A549 (cell line): Measurements from ENCODE around the gene ARHGAP11A. TPM values are rescaled to one million over a fixed set of nuclear protein-coding genes. Genes with fewer than 3 reads are reported as not detected.

ENCODE experiments used
- ATAC-seq, 2 experiments: fragments of 200-7000 bp in 1 of 2; fragments of >200 bp in 1 of 2; cut with Nextera tagmentation in 1 of 2; cut with Tn5 transposase in 1 of 2; 3 replicates each; pipeline versions ENCODE4 v1.8.0 to v1.9.1; 2018 to 2020; ENCODE audit warnings: mild to moderate bottlenecking in 1 of 2, moderate library complexity in 1 of 2
- CTCF ChIA-PET: fragments of 300-600 bp; sonication (Branson Sonifier 250); formaldehyde crosslinking; extraction: SDS; loops from one replicate; lab custom pipeline; 2021; ENCODE audit warnings: antibody characterized with exemption, inconsistent platforms; lab: Yijun Ruan, JAX
- POLR2A ChIA-PET: fragments of 350-600 bp; formaldehyde crosslinking; extraction: SDS; loops from one replicate; lab custom pipeline; 2021; ENCODE audit warnings: antibody characterized with exemption, inconsistent platforms; lab: Yijun Ruan, JAX
- DNase-seq, 2 experiments: peaks; one replicate each; pipeline versions ENCODE4 v3.0.0 to v3.0.0-alpha.2; 2011 to 2016; ENCODE audit warnings: low read depth in 1 of 2, low spot score in 1 of 2
- FAIRE-seq: peaks from 2 replicates; lab custom pipeline; 2011; peaks lifted over from hg19 to GRCh38; lab: Jason Lieb, UNC
- H3K27ac ChIP-seq, 2 experiments: fragments of >200 bp; sonication (Bioruptor Twin); formaldehyde crosslinking; 3 replicates each; pipeline ENCODE4 v1.5.1; 2016 to 2017
- H3K4me1 ChIP-seq: fragments of >200 bp; sonication (Bioruptor Twin); formaldehyde crosslinking; 3 replicates; pipeline ENCODE4 v1.6.1; 2016
- H3K4me2 ChIP-seq: fragments of >200 bp; sonication (Bioruptor Twin); formaldehyde crosslinking; 3 replicates; pipeline ENCODE4 v1.6.1; 2016
- H3K4me3 ChIP-seq: fragments of >200 bp; sonication (Bioruptor Twin); formaldehyde crosslinking; 3 replicates; pipeline ENCODE4 v1.5.1; 2016
- H3K9me3 ChIP-seq: fragments of >200 bp; sonication (Bioruptor Twin); formaldehyde crosslinking; 3 replicates; pipeline ENCODE4 v1.6.1; 2016
- CBX2 ChIP-seq: fragments of 200-600 bp; sonication (generic); IDR thresholded peaks from 2 replicates; pipeline ENCODE4 v1.6.1; 2016; ENCODE audit warnings: low read depth, mild to moderate bottlenecking, borderline replicate concordance
- CEBPB ChIP-seq, 2 experiments: fragments of >200 bp in 1 of 2; sonication (Bioruptor Twin) in 1 of 2; formaldehyde crosslinking in 1 of 2; IDR thresholded peaks; 2 replicates each; pipeline ENCODE4 v1.6.1; 2012 to 2016
- CHD2 ChIP-seq: fragments of 150-350 bp; IDR thresholded peaks from 2 replicates; pipeline ENCODE4 v1.6.1; 2014; ENCODE audit warnings: low read length; ENCODE audit not compliant: partially characterized antibody
- ESRRA ChIP-seq: fragments of 150-350 bp; IDR thresholded peaks from 2 replicates; pipeline ENCODE4 v1.6.1; 2014; ENCODE audit warnings: mild to moderate bottlenecking, low read length, borderline replicate concordance
- FOSB ChIP-seq: fragments of 250-450 bp; sonication (Bioruptor Pico); IDR thresholded peaks from 2 replicates; pipeline ENCODE4 v1.5.0; 2020; ENCODE audit warnings: mild to moderate bottlenecking, moderate library complexity
- FOSL2 ChIP-seq, 2 experiments: fragments of 450-650 bp in 1 of 2; fragments of >200 bp in 1 of 2; sonication (Bioruptor Twin) in 1 of 2; formaldehyde crosslinking; IDR thresholded peaks; 2 replicates each; pipeline versions ENCODE4 v1.5.0 to v1.6.1; 2016 to 2020; ENCODE audit warnings: mild to moderate bottlenecking in 1 of 2, moderate library complexity in 1 of 2
- FOXS1 ChIP-seq: fragments of 250-450 bp; sonication (Bioruptor Pico); IDR thresholded peaks from 2 replicates; pipeline ENCODE4 v1.5.0; 2020; ENCODE audit warnings: mild to moderate bottlenecking, moderate library complexity
- GATA3 ChIP-seq: IDR thresholded peaks from 2 replicates; pipeline ENCODE4 v1.6.1; 2012; ENCODE audit warnings: borderline replicate concordance
- HOXB13 ChIP-seq: fragments of 250-450 bp; sonication (Bioruptor Pico); IDR thresholded peaks from 2 replicates; pipeline ENCODE4 v1.5.0; 2020; ENCODE audit warnings: low read depth, mild to moderate bottlenecking, moderate library complexity
- HOXB5 ChIP-seq: fragments of 250-450 bp; sonication (Bioruptor Pico); IDR thresholded peaks from 2 replicates; pipeline ENCODE4 v1.5.0; 2020; ENCODE audit warnings: mild to moderate bottlenecking, moderate library complexity
- JUN ChIP-seq, 2 experiments: fragments of >200 bp; sonication (Bioruptor Twin); formaldehyde crosslinking; IDR thresholded peaks; 2 replicates in 1 of 2; 3 replicates in 1 of 2; pipeline ENCODE4 v1.6.1; 2016 to 2017
- KDM1A ChIP-seq: fragments of 200-600 bp; sonication (generic); IDR thresholded peaks from 2 replicates; pipeline ENCODE4 v1.6.1; 2016; ENCODE audit warnings: low read depth, mild to moderate bottlenecking
- KDM5A ChIP-seq: fragments of 200-600 bp; sonication (generic); IDR thresholded peaks from 2 replicates; pipeline ENCODE4 v1.6.1; 2016; ENCODE audit warnings: antibody characterized with exemption, mild to moderate bottlenecking
- MYC ChIP-seq: IDR thresholded peaks from 2 replicates; pipeline ENCODE4 v1.6.1; 2012; ENCODE audit warnings: mild to moderate bottlenecking, inconsistent platforms, low read length, improper control_type of control experiment, borderline replicate concordance
- NFE2L2 ChIP-seq: fragments of 150-350 bp; conservative IDR thresholded peaks from 2 replicates; pipeline ENCODE4 v1.6.1; 2014; ENCODE audit warnings: low read length
- NR3C1 ChIP-seq: fragments of >200 bp; sonication (Bioruptor Twin); formaldehyde crosslinking; IDR thresholded peaks from 3 replicates; pipeline ENCODE4 v1.6.1; 2017
- PBX3 ChIP-seq: IDR thresholded peaks from 2 replicates; pipeline ENCODE4 v1.6.1; 2012
- PHF8 ChIP-seq: fragments of 200-600 bp; sonication (generic); IDR thresholded peaks from 2 replicates; pipeline ENCODE4 v1.6.1; 2016; ENCODE audit warnings: low read depth, mild to moderate bottlenecking, antibody characterized with exemption, moderate library complexity, borderline replicate concordance
- POLR2A ChIP-seq: IDR thresholded peaks from 2 replicates; pipeline ENCODE4 v1.6.1; 2012; ENCODE audit warnings: mild to moderate bottlenecking, low read length
- RARB ChIP-seq: fragments of 250-450 bp; sonication (Bioruptor Pico); IDR thresholded peaks from 2 replicates; pipeline ENCODE4 v1.8.0; 2021; ENCODE audit warnings: mild to moderate bottlenecking, moderate library complexity
- REST ChIP-seq: fragments of 200-600 bp; sonication (generic); IDR thresholded peaks from 2 replicates; pipeline ENCODE4 v1.6.1; 2016; ENCODE audit warnings: antibody characterized with exemption, mild to moderate bottlenecking, moderate library complexity
- RFX5 ChIP-seq: fragments of 450-650 bp; IDR thresholded peaks from 2 replicates; pipeline ENCODE4 v1.7.1; 2014; ENCODE audit warnings: antibody characterized with exemption, mild to moderate bottlenecking, moderate library complexity
- ZFP36 ChIP-seq: fragments of 450-650 bp; IDR thresholded peaks from 2 replicates; pipeline ENCODE4 v1.6.1; 2014; ENCODE audit warnings: borderline replicate concordance; ENCODE audit not compliant: partially characterized antibody
- ZNF302 ChIP-seq: fragments of 250-450 bp; sonication (Bioruptor Pico); IDR thresholded peaks from 2 replicates; pipeline ENCODE4 v1.9.0; 2021; ENCODE audit warnings: inconsistent platforms, mild to moderate bottlenecking, moderate library complexity
- WGBS: methylation state at CpG from one replicate; pipeline ENCODE4 v1.1.6; 2017; ENCODE audit errors: missing lambda C conversion rate; 5-methylcytosine and 5-hydroxymethylcytosine counted together
- polyA plus RNA-seq, 4 experiments: library from polyadenylated mRNA; depleted of rRNA in 3 of 4; stranded (reverse); fragments of >200 nt; fragmentation: RNase III in 1 of 4; extraction: RNeasy Plus Mini Kit Qiagen cat#74134 plus additional on column Dnase treatment in 1 of 4; gene quantifications; 2 replicates in 3 of 4; 3 replicates in 1 of 4; pipeline ENCODE4 v1.2.3, GENCODE V29; 2011 to 2017
- TF ChIP-seq, protein P1 (sequence below): fragments of >200 bp; sonication (Bioruptor Twin); formaldehyde crosslinking; IDR thresholded peaks from 2 replicates; pipeline ENCODE4 v1.6.1; 2016
- TF ChIP-seq, protein P2 (sequence below): fragments of >200 bp; sonication (Bioruptor Twin); formaldehyde crosslinking; IDR thresholded peaks from 3 replicates; pipeline ENCODE4 v1.5.1; 2016
- TF ChIP-seq, protein P3 (sequence below): fragments of 250-450 bp; sonication (Bioruptor Pico); IDR thresholded peaks from 2 replicates; pipeline ENCODE4 v1.5.0; 2020; ENCODE audit warnings: low read depth, mild to moderate bottlenecking, moderate library complexity
- TF ChIP-seq, protein P4 (sequence below): fragments of 250-450 bp; sonication (Bioruptor Pico); IDR thresholded peaks from 2 replicates; pipeline ENCODE4 v1.5.0; 2021; ENCODE audit warnings: mild to moderate bottlenecking, moderate library complexity, borderline replicate concordance

The ARHGAP11A gene
- polyA plus RNA-seq, 2 of the 4 experiments (the other 2 are of a cell fraction) = 39.3 to 121 TPM

DNA sequence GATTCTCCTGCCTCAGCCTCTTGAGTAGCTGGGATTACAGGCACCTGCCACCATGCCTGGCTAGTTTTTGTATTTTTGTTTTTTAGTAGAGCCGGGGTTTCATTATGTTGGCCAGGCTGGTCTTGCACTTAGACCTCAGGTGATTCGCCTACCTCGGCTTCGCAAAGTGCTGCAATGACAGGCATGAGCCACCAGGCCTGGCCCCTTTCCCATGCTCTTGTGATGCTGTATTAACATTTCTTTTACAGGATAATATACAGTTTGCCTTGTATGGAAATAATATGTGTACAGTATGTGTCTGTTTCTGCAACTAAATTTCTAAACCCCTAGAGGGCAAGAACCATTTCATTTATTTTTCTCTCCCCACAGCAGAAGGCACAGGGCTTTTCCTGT is 64.0 kb downstream of the ARHGAP11A start:
- CTCF ChIA-PET = interaction anchor here (0.6 to 6.5 kb wide), 7 partner anchors 8 to 277 kb away, joined by 3 to 60 read pairs (median 4); no protein-coding TSS in a partner anchor
- Histone ChIP-seq H3K4me1 (peaks cover 66% of the 10 kb centered on the region), H3K4me2 (no peak overlapping the region), H3K9me3 (no peaks in the 10 kb centered on the region), H3K27ac (peak overlapping the region; percentile 45 to 77; a peak in 3 of 6 replicates), H3K4me3 (no peak overlapping the region)
- WGBS = 92% methylated on average over 4 of the region's 4 CpGs
- POLR2A ChIA-PET = no interaction called here
- peak in 1 of 2 experiments; percentile 29 for DNase-seq
- no peak for FAIRE-seq
- TF ChIP-seq CBX2 = no peak
- no peak for TF ChIP-seq FOSB (CRISPR knock-in tag)
- no peak for TF ChIP-seq FOSL2 (IDR thresholded peaks at IDR 0.05)
- no peak for TF ChIP-seq FOSL2 (CRISPR knock-in tag; IDR thresholded peaks at IDR 0.05)
- no peak for TF ChIP-seq JUN (IDR thresholded peaks at IDR 0.05)
- TF ChIP-seq CEBPB (IDR thresholded peaks at IDR 0.05) = no peak
- TF ChIP-seq REST = no peak
- TF ChIP-seq KDM1A = no peak
- TF ChIP-seq ESRRA = no peak
- TF ChIP-seq NFE2L2 = no peak
- TF ChIP-seq KDM5A = no peak
- TF ChIP-seq, protein P1, sequence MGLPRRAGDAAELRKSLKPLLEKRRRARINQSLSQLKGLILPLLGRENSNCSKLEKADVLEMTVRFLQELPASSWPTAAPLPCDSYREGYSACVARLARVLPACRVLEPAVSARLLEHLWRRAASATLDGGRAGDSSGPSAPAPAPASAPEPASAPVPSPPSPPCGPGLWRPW = no peak
- no peak for TF ChIP-seq HOXB13 (CRISPR knock-in tag)
- no peak for TF ChIP-seq ZFP36
- no peak for TF ChIP-seq PBX3
- TF ChIP-seq HOXB5 (CRISPR knock-in tag) = no peak
- no peak for TF ChIP-seq RFX5
- no peak for TF ChIP-seq NR3C1
- peak in 1 of 2 experiments; percentile 26; a peak in 2 of 6 replicates for ATAC-seq

DNA sequence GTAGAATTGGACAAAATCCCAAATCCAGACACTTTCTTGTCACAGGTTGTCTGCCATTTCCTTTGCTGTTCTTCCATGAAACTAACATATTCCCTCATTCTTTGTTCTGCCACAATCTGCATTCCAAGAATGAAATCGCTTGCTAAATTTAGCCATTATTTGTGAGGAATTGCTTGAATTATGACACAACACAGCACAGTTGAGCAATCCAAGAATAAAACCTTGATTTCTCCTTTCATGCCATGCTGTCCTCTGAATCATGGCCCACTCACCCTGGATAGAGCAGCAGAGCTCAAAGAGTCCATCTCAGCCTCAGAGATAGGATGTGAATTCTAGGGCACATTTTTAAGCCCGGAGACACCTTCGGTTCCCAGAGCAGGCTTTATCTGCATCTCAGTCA is 67.3 kb downstream of the ARHGAP11A start:
- peak; percentile 57 to 58; a peak in 5 of 6 replicates for ATAC-seq
- Histone ChIP-seq H3K27ac (peak overlapping the region; percentile 48 to 57), H3K4me3 (no peak overlapping the region), H3K9me3 (0 out of 3 replicates have a peak, but pooled peaks cover 6% of the 10 kb centered on the region), H3K4me2 (peak overlapping the region; percentile 55), H3K4me1 (peaks cover 54% of the 10 kb centered on the region)
- FAIRE-seq = no peak
- 69% methylated on average over 3 of the region's 3 CpGs for WGBS
- ChIA-PET CTCF (interaction anchor here (0.7 to 6.5 kb wide), 5 partner anchors 8 to 273 kb away, joined by 3 to 60 read pairs (median 10); no protein-coding TSS in a partner anchor), POLR2A (no interaction called here)
- DNase-seq = peak in 1 of 2 experiments; percentile 54
- TF ChIP-seq POLR2A (no peak), PHF8 (no peak), GATA3 (no peak), FOXS1 (CRISPR knock-in tag) (no peak), RARB (no peak), HOXB5 (CRISPR knock-in tag) (no peak), ZNF302 (CRISPR knock-in tag) (no peak), FOSB (CRISPR knock-in tag) (no peak), CHD2 (no peak), MYC (no peak), KDM5A (no peak)
- TF ChIP-seq, protein P2, sequence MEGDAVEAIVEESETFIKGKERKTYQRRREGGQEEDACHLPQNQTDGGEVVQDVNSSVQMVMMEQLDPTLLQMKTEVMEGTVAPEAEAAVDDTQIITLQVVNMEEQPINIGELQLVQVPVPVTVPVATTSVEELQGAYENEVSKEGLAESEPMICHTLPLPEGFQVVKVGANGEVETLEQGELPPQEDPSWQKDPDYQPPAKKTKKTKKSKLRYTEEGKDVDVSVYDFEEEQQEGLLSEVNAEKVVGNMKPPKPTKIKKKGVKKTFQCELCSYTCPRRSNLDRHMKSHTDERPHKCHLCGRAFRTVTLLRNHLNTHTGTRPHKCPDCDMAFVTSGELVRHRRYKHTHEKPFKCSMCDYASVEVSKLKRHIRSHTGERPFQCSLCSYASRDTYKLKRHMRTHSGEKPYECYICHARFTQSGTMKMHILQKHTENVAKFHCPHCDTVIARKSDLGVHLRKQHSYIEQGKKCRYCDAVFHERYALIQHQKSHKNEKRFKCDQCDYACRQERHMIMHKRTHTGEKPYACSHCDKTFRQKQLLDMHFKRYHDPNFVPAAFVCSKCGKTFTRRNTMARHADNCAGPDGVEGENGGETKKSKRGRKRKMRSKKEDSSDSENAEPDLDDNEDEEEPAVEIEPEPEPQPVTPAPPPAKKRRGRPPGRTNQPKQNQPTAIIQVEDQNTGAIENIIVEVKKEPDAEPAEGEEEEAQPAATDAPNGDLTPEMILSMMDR = no peak
- TF ChIP-seq, protein P3, sequence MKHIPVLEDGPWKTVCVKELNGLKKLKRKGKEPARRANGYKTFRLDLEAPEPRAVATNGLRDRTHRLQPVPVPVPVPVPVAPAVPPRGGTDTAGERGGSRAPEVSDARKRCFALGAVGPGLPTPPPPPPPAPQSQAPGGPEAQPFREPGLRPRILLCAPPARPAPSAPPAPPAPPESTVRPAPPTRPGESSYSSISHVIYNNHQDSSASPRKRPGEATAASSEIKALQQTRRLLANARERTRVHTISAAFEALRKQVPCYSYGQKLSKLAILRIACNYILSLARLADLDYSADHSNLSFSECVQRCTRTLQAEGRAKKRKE (CRISPR knock-in tag) = no peak
- TF ChIP-seq, protein P4, sequence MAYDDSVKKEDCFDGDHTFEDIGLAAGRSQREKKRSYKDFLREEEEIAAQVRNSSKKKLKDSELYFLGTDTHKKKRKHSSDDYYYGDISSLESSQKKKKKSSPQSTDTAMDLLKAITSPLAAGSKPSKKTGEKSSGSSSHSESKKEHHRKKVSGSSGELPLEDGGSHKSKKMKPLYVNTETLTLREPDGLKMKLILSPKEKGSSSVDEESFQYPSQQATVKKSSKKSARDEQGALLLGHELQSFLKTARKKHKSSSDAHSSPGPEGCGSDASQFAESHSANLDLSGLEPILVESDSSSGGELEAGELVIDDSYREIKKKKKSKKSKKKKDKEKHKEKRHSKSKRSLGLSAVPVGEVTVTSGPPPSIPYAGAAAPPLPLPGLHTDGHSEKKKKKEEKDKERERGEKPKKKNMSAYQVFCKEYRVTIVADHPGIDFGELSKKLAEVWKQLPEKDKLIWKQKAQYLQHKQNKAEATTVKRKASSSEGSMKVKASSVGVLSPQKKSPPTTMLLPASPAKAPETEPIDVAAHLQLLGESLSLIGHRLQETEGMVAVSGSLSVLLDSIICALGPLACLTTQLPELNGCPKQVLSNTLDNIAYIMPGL (CRISPR knock-in tag) = no peak
